ENCODE results near the gene CCDC60.

DNA sequence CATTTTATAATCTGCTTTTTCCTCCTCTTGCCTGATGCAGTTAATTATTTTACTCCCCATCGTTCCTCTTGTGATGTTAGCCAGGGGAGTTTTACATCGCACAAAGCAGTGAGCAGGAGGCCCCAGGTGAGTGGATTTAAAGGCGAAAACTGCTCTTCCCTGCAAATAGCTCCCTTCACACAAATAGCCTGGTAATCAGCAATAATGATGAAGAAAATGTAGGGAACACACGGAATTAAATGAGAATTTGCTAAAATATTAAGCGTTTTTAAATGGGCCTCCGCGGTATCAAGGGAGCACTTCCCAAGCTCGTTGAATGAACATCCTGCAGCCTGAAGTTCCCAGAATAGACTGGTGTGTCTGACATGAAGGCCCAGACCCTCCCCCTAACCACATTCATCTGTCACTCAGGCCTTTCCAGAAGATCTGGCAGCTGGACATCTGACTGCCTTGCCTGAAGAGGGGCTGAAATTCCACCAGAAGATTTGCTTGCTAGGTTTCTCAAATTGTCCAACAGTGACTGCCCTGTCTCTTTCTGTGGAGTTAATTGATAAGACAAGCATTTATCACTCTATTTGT lies 127.2 kb downstream of the CCDC60 start:
- TF ChIP-seq, protein P1, sequence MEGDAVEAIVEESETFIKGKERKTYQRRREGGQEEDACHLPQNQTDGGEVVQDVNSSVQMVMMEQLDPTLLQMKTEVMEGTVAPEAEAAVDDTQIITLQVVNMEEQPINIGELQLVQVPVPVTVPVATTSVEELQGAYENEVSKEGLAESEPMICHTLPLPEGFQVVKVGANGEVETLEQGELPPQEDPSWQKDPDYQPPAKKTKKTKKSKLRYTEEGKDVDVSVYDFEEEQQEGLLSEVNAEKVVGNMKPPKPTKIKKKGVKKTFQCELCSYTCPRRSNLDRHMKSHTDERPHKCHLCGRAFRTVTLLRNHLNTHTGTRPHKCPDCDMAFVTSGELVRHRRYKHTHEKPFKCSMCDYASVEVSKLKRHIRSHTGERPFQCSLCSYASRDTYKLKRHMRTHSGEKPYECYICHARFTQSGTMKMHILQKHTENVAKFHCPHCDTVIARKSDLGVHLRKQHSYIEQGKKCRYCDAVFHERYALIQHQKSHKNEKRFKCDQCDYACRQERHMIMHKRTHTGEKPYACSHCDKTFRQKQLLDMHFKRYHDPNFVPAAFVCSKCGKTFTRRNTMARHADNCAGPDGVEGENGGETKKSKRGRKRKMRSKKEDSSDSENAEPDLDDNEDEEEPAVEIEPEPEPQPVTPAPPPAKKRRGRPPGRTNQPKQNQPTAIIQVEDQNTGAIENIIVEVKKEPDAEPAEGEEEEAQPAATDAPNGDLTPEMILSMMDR (conservative IDR thresholded peaks at IDR 0.05 in 1 of 2, IDR thresholded peaks at IDR 0.05 in 1 of 2; ENCODE audit: extremely low read depth in 1 of 2, insufficient read depth in 1 of 2, low read depth in 1 of 2, low read length in 2 of 2), result no peak
- no peak for TF ChIP-seq EZH2 (IDR thresholded peaks at IDR 0.05; ENCODE audit: borderline replicate concordance, low read length)

Measured in mammary epithelial cell (primary cell).